NCI-H2227 (cell line): ENCODE results near the gene STRN4.

Experiments used
- DNase-seq: peaks from one replicate; lab custom pipeline; 2025; ENCODE audit not compliant: unreplicated experiment; lab: John Stamatoyannopoulos, UW

The STRN4 gene

GRCh38 chr19:46726971-46727501, 19.2 kb downstream of the STRN4 start:
- DNase-seq = no peak

DNA sequence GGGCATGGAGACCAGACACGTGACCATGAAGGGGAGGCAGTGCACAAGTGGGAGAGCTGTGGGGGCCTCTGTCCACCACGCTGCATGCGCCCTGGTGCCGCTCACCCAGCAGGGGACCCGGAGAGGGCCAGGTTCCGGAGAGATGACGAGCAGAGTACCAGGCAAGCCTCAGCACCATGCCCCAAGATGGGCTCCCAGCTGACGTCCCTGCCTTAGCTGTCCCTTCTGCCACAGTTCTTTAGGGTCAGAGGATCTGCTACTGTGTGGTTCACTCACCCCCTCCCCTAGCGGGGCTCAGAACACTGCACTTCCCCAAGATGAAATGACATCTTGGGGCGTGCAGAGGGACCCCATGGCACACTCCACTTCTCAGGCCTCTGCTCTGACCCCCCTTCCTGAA, 19.7 kb downstream of the STRN4 start:
- no peak for DNase-seq

DNA sequence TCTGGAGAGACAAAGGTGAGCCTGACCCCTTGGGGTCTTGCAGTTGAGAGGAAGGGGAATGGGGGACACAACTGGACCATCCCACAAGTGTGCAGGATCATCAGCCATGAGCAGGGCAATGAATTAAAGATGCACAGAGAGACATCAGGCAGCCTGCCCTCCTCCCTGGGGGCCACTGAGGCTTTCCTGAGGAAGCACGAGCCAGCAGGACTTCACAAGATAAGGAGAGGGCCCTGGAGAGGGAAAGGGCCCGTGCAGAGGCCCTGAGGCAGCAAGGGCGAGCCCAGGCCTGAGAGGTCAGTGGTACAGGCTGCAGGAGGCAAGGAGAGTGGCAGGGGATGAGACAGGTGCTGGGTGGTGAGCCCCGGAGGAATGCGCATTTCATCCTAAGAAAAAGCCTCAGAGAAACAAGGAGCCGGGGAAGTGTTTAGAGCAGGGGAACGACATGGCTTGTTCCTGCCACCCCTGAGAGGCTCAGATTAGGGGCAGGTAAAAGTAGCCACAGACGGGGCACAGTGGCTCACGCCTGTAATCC, 20.3 kb downstream of the STRN4 start:
- no peak for DNase-seq

DNA sequence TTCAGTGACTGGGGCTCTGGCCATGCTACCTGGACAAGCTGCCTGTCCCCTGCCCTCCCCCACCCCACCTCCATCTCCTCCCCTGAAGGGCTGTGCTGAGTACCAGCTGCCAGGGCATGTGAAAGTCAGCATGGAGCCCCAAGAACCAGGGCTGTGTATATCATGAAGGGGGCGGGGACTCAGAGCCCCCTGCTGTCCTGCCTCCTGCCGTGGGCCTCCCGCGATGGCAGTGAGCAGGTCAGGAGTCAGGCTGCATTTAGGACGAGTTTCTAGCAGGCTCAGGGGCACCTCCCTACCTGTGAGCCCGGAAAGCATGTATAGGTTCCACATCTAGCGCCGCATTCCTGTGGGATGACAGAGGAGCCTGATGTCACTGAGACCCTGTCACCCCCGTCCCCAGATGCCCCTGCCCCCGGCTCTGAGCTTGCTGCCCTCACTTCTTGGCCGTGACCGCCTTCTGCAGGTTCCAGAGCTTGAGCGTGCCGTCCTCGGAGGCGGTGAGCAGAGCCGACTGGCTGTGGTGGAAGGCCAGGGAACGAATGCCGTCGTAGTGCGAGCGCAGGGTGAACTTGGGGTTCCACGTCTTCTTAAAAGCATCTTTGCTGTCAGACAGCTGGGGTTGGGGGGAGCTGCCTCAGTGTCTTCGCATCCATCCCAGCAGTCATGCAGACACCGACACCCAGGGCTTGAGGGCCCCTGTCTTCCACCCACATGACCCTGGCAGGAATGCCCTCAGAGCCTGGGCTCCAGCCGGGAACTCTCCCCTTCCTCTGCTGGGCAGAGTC, 21.0 kb downstream of the STRN4 start:
- DNase-seq = no peak

DNA sequence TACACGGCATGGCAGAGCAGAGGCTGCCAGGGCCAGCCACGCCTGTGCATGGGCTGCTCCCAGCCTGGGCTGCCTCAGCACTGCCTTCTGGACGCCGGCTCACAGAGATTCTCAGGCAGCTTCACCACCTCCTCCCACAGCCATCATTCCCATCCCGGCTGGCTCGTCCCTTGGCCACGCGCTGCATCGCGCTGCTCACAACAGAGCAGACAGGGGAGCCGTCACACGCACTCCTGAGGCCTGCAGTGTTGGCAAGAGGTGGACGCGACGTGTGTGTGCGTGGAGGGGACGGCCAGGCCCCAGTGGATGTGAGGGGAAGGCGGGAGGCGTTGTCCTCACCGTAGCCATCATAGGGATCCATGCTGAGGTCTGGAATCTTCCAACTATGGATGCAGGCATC, 21.8 kb downstream of the STRN4 start:
- peak; percentile 49 for DNase-seq

DNA sequence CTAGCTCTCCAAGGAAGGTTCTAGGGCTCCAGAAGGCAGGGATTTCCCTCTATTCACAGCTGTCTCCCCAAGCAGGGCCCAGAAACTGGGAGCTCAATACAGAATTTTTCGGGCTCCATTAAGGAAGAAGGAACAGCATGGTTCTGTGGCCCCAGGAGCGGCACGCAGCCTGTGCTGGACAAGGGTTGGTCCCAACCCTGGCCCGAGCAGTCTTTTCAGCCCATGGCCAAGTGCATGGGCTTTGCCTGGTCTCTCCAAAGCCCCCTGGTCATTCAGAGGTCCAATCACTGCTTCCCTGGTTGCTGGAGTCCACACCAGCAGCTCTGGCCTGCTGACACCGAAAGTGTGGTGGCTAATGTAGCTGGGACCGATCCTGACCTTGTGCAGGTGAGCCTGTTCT, 22.8 kb downstream of the STRN4 start:
- DNase-seq = no peak

- DNase-seq = no peak
These were observed 23.2 kb downstream of the STRN4 start for GRCh38 chr19:46723023-46723461.

GRCh38 chr19:46722421-46723022, 23.7 kb downstream of the STRN4 start:
- DNase-seq = no peak

- no peak for DNase-seq
These were observed 24.3 kb downstream of the STRN4 start for GRCh38 chr19:46722004-46722380.

- DNase-seq = no peak
These were observed 24.8 kb downstream of the STRN4 start for GRCh38 chr19:46721269-46722003.

- DNase-seq = no peak
These were observed 25.6 kb downstream of the STRN4 start for GRCh38 chr19:46720503-46721239.

DNA sequence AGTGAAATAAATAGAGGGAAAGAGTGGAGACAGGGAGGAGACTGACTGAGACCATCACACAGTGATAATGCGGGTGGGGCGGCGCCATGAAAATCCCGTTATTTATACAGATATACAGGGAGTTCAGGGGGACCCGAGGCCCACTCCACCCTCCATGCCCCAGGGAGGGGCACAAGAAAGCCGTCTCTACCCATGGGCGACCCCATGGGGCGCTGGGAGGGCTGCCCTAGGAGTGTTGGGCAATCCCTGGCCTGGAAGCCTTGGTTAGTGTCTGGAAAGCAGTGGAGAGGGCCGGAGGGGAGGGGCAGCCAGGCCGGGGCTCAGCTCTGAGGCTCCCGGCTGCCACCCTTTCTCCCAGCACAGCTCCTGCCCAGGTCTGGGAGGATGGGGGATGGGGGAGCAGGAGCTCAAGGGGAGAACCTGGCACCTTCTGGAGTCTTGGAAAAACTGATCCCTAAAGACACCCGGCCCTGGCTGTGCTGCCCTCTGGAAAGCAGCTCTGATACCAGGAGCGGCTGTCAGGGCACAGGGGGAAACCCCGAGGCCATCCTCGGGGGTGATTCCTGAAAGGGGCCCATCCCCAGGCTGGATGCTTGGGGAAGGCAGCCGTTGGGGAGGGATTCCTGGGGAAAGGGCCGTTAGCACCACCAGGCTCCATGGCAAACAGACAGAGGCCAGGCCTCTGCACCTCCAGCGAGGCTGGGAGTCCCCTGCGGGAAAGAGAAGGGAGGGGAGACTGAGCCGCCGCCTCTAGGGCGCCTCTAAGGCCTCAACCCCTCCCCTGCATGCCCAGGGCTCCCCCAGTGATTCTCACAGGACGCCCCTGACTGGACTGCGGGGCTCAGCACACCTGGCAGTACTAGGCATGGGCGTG, 26.4 kb downstream of the STRN4 start:
- no peak for DNase-seq

DNA sequence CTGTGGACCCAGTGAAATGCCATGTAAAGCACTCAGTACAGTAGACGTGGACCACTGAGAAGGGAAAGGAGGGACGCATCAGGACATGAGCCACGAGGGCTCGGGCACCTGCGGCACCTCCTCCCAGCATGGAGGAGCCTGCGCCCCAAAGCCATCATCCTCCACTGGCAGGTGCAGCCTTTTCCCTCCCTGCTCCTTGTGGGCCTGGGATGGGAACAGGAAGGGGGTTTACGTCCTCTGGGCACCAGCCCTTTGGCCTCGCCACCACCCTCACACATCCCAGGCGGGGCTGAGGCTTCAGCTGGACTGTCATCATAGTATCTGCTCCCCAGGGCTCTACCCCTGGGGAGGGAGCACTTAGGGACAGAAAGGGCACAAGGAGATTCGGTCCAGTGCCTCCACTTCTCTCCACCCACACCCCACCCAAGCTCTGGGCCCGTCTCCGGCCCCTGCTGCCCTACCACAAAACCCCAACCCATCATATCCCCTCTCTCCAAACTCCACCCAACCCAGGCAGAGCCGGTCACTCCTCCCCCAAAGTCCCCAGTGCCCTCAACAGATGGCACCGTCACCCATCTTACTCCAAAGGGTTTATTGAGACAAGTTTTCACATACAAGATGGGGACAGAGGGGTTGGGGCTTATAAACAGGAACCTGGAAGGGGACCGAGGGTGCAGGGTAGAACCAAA, 27.2 kb downstream of the STRN4 start:
- DNase-seq = no peak

DNA sequence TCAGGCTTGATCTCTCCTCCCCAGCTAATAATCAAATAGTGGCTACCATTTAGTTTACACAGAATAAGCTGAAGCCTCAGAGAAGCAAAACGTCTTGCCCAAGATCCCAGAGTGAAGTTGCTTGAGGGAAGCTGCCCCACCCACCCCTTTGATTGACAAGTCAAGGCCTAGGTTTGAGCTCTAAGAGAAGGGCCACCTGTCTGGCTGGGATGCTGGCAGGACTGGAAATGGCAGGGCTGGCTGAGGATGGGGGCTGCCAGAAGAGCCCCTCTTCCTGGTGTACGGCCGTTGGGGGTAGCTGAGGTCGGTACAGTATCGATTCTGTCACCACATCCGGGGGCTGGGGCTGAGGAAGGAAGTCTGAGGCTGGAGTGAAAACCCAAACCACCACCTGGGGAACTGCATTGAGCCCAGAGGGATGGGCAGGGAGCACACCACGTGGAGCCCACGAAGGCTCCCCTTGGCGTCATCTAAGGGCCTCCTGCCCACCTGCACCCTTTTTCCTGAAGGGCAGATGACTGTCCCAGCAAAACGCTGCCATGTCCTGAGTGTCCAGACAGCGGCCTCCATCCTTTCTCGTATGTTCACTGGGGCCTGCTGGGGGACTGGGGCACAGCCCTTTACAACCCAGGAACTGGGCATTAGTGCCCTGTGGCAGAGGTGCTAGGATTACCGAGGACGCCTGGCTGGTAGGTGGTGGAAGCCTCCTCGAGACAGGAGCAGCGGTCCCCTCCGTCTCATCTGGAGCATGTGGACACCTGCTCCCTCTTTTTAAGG, 27.9 kb downstream of the STRN4 start:
- no peak for DNase-seq

DNA sequence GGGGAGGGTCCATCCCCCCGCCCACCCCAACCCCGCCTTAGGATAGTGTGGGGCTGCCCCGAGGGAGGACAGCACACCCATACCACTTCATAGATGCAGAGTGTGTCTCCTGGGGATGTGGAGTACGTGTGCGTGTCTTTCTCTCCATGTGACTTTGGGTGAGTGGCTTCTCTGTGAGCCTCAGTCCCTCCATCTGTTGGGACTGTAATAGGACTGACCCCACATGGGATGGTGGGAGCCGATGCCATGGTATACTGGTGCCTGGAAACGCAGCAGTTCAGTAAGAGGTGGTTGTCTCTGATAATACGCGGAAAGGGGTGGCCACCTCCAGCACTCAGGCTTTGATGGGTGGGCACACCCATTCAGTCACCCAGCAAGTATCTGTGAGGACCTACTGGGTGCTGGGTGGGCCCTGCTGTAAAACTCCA, 28.5 kb downstream of the STRN4 start:
- DNase-seq = no peak

- peak; percentile 83 for DNase-seq
These were observed 29.1 kb downstream of the STRN4 start, which contains the start of gene PRKD2 for GRCh38 chr19:46717034-46717715. Gene PRKD2 (minus strand): TSS chr19:46717114. CDS start chr19:46716370, 744 bp downstream.

DNA sequence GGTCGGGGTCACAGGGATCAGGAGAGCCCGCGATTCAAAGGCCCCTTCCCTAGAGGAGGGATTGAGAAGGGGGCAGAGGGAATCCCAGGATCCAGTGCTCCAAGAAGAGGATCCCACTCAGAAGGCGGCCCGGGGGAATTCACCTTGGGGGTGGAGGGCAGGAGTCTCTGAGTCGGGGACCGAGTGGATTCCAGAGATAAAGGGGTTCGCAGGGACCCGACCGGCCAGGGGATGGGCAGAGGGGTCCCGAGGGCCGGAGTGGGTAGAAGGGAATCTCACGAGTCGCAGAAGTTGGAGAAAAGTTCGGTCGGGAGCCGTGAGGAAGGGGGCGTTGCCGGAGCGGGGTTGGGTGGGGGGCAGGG, 29.6 kb downstream of the STRN4 start:
- DNase-seq = no peak
